ENCODE measurements around the gene MAZ.

Gene MAZ

GRCh38 chr16:29858149-29858849 lies 52.0 kb downstream of the MAZ start:
- peak; percentile 70 for DNase-seq (ENCODE audit: low read depth)
- H3K4me3 ChIP-seq (ENCODE audit: low read depth, low read length) = no peak overlapping the region

GRCh38 chr16:29858974-29859373 lies 52.6 kb downstream of the MAZ start:
- no peak overlapping the region for H3K4me3 ChIP-seq (ENCODE audit: low read depth, low read length)
- DNase-seq (ENCODE audit: low read depth) = no peak
- no peak for TF ChIP-seq CTCF (IDR thresholded peaks at IDR 0.05; ENCODE audit: control insufficient read depth, extremely low read depth, insufficient read depth)

More at GRCh38 chr16:29858149-29858849, 52.0 kb downstream of the MAZ start:
- TF ChIP-seq CTCF (IDR thresholded peaks at IDR 0.05; ENCODE audit: control insufficient read depth, extremely low read depth, insufficient read depth) = no peak

GRCh38 chr16:29860218-29860617 lies 53.9 kb downstream of the MAZ start:
- no peak overlapping the region for H3K4me3 ChIP-seq (ENCODE audit: low read depth, low read length)
- DNase-seq (ENCODE audit: low read depth) = no peak
- TF ChIP-seq CTCF (IDR thresholded peaks at IDR 0.05; ENCODE audit: control insufficient read depth, extremely low read depth, insufficient read depth) = no peak
